GM18511 (cell line): ENCODE results near the gene SLC9A4.

Source experiments
- ATAC-seq: cut with Tn5 transposase; IDR thresholded peaks from one replicate; pipeline ENCODE4 v1.9.1; 2021; ENCODE audit warnings: mild to moderate bottlenecking, moderate library complexity; ENCODE audit not compliant: unreplicated experiment

The SLC9A4 gene, protein sequence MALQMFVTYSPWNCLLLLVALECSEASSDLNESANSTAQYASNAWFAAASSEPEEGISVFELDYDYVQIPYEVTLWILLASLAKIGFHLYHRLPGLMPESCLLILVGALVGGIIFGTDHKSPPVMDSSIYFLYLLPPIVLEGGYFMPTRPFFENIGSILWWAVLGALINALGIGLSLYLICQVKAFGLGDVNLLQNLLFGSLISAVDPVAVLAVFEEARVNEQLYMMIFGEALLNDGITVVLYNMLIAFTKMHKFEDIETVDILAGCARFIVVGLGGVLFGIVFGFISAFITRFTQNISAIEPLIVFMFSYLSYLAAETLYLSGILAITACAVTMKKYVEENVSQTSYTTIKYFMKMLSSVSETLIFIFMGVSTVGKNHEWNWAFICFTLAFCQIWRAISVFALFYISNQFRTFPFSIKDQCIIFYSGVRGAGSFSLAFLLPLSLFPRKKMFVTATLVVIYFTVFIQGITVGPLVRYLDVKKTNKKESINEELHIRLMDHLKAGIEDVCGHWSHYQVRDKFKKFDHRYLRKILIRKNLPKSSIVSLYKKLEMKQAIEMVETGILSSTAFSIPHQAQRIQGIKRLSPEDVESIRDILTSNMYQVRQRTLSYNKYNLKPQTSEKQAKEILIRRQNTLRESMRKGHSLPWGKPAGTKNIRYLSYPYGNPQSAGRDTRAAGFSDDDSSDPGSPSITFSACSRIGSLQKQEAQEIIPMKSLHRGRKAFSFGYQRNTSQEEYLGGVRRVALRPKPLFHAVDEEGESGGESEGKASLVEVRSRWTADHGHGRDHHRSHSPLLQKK

DNA sequence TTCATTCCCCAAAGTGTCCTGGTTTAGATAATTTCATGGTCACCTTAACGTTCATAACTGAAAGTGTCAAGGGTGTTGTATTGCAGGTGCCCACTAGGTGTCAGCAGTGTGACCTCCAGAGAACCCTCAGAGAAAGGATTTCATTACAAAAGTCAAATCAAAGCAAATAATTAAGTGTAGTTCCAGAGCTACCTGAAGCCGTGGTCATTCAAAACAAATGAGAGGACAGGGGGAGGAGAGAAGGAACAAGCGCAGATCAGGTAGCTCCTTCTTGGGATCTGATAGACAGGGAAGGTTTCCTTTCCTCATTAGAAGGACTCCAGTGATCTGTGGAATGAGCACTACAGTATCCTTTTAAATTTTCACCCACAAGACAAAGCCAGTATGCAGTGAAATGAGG lies at the start of gene SLC9A4:
Gene SLC9A4 (plus strand): TSS at position 207 of the 400 bp plus-strand sequence. CDS start 534 bp downstream, outside the sequence.
- ATAC-seq: peak; percentile 72

GRCh38 chr2:102423368-102423767 lies 49.7 kb upstream of the SLC9A4 start:
- ATAC-seq: no peak

DNA sequence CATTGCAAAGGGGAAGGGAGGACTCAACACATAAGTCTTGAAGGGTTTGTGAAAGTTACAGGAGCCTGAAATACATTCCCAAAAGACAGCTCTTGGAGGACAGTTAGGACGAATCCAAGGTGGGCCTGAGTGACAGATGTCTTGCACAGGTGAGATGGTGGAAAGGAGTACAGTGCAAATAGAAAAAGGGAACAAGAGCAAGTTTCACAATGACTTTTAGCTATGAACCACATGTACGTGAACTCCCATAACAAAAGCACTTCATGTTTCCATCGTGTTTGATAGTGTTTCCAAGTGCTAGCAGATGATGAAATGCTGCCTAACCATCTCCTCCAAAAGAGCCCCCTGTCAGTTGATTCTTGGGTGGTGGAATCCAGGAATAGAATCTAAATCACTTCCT lies 48.3 kb upstream of the SLC9A4 start:
- ATAC-seq: peak; percentile 92

- ATAC-seq: no peak
Observed at GRCh38 chr2:102425441-102426132, 47.4 kb upstream of the SLC9A4 start.

GRCh38 chr2:102427249-102427648 lies 45.8 kb upstream of the SLC9A4 start:
- no peak for ATAC-seq

DNA sequence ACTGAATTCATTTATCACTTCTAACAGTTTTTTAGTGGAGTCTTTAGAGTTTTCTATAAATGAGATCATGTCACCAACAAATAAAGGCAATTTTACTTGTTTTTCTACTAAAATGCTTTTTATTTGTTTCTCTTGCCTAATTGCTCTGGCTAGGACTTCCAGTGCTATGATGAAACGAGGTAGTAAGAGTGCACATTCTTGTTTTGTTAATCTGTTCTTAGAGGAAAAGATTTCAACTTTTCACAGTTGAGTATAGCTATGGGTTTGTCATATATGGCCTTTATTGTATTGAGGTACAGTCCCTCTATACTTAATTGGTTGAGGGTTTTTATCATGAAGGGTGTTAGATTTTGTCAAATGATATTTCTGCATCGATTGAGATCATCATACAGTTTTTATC lies 44.5 kb upstream of the SLC9A4 start:
- ATAC-seq: no peak

DNA sequence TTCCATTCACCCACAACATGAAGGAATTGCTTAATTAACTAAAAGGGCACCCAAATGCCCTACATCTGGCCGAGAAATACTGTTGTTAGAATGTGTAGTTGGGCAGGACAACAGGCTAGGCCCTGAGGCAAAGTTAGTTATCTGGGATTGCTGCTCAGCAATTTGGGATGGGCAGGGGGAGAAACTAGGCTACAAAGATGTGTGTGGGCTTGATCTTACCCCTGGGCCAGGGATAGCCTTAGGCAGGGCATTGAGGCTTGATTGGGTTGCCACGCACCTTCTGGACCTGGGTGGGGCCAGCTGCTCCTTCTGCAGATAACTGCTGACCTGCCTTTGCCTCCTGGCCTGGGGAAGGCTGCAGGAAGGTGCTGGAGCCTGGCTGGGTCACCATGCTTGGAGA lies 40.6 kb upstream of the SLC9A4 start:
- no peak for ATAC-seq

- no peak for ATAC-seq
Observed at GRCh38 chr2:102433973-102434654, 38.9 kb upstream of the SLC9A4 start.

GRCh38 chr2:102434655-102435381 lies 38.2 kb upstream of the SLC9A4 start:
- peak; percentile 57 for ATAC-seq

DNA sequence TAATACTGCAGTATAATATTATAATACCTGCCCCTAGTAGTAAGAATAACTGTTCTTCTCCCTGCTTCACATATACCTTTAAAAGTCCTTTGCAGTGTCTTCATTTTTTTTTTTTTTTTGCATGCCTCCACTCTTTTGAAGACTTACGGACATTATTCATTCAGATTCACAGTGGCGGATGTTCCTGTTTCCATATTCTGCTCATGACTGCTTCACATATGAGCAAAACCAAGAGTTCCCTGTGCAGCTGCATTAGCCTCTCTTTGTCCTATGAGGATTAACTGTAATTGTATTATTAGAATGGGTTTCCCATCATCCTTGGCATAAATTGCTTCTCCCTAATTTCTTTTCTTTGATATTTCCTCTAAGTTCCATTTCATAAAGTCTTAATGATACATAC lies 37.3 kb upstream of the SLC9A4 start:
- no peak for ATAC-seq

- no peak for ATAC-seq
Observed at GRCh38 chr2:102436323-102436722, 36.7 kb upstream of the SLC9A4 start.

DNA sequence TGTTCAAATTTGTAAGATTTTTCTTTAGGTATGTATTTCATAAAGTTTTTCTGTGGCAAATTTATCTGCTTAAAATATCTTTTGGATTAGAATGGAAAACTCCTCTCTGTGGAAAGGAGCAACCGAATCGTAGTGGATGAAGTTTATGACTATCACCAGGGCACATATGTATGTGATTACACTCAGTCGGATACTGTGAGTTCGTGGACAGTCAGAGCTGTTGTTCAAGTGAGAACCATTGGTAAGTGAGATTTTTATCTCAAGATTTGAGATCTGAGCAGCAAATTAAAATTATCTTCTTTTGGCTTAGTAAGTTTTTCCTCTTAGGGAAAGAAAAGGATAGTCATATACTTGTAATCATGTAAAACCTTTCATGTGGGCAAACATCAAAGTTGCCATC lies 35.9 kb upstream of the SLC9A4 start:
- ATAC-seq: no peak

- no peak for ATAC-seq
Observed at GRCh38 chr2:102438111-102438510, 34.9 kb upstream of the SLC9A4 start.

DNA sequence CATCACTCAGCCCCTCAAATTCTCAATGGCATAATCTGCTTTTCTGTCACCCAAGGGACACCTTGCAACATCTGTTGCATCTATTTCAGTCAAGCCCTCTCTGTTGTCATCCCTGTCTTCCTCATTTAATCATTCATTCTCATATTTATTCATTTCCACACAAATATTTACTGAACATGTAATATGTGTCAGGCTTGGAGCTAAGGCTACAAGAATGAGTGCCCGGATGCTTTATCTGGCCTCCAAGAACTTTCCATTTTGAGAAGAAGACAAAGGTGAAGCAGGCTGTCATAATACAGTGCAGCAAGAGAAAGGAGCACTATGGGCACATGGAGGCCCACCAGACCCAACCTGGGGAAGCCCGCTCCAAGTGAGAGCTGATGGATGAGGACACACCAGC lies 34.4 kb upstream of the SLC9A4 start:
- ATAC-seq: no peak

- no peak for ATAC-seq
Observed at GRCh38 chr2:102439065-102439695, 33.8 kb upstream of the SLC9A4 start.

GRCh38 chr2:102442967-102443828 lies 29.8 kb upstream of the SLC9A4 start:
- no peak for ATAC-seq

DNA sequence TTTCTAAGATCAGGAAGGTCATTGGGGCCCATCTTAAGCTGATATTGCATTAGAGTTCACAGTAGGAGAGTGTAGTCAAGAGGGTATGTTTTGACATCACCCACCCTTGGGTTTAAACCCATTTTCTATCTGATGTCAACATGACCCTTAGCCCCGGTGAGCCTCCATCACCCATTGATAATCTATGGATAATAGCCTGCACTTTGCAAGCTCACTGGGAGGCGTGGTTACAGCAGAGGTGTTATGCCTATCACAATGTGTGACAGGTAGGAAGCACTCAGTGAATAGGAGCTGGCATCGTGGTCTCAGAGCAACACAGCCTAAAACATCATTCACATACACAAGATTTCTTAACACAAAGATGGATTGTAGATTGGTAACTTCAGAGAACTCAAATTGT lies 28.8 kb upstream of the SLC9A4 start:
- ATAC-seq: no peak

DNA sequence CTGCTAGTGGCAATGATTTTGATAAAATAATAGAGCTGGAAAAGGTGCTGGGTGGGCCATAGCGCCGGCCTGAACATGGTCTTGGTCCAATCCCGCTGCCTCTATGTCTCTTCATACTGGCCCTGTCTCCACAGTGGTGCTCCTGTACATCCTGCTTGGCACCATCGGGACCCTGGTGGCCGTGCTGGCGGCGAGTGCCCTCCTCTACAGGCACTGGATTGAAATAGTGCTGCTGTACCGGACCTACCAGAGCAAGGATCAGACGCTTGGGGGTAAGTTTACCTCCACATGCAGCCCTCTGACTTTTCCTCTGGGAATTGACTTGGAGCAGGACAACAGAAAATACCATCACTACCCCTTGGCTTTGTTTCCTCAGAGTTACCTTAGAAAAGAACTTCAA lies 26.1 kb upstream of the SLC9A4 start:
- ATAC-seq: no peak
